ENCODE measurements around the gene C12orf43. TPM values are rescaled to one million over a fixed set of nuclear protein-coding genes. Genes with fewer than 3 reads are reported as not detected.

Gene C12orf43
- total RNA-seq, 1 experiment from 2014 or later = 22.1 TPM

DNA sequence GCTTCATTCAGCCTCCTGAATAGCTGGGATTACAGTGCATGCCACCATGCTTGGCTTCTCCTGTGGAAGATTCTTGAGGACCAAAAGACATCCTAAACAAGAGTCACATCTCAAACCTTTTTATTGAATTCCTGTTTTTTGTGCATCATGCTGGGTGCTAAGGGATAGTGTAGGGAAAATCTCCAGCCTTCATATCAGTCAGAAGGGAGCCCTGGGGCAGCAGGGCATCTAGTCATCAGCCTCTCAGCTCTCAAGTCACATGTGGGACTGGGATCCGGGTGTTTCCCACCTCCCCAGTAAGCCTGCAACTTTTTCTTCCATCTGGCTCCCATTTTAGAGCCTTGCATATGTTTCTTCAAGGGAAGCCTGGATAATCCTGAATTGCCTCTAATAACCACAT is 47.8 kb upstream of the C12orf43 start:
- H3K4me1 Mint-ChIP-seq (ENCODE audit: low read depth, unreplicated experiment) = no peaks in the 10 kb centered on the region
- H3K9me3 ChIP-seq = no peaks in the 10 kb centered on the region
- H3K9me3 Mint-ChIP-seq (ENCODE audit: unreplicated experiment) = no peaks in the 10 kb centered on the region
- ChIA-PET POLR2A (no interaction called here), CTCF (no interaction called here)
- no peaks in the 10 kb centered on the region for H3K36me3 ChIP-seq (ENCODE audit: control insufficient read depth, insufficient read depth, low read length)
- H3K27ac Mint-ChIP-seq (ENCODE audit: unreplicated experiment) = no peak overlapping the region
- TF ChIP-seq, protein P1, sequence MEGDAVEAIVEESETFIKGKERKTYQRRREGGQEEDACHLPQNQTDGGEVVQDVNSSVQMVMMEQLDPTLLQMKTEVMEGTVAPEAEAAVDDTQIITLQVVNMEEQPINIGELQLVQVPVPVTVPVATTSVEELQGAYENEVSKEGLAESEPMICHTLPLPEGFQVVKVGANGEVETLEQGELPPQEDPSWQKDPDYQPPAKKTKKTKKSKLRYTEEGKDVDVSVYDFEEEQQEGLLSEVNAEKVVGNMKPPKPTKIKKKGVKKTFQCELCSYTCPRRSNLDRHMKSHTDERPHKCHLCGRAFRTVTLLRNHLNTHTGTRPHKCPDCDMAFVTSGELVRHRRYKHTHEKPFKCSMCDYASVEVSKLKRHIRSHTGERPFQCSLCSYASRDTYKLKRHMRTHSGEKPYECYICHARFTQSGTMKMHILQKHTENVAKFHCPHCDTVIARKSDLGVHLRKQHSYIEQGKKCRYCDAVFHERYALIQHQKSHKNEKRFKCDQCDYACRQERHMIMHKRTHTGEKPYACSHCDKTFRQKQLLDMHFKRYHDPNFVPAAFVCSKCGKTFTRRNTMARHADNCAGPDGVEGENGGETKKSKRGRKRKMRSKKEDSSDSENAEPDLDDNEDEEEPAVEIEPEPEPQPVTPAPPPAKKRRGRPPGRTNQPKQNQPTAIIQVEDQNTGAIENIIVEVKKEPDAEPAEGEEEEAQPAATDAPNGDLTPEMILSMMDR (IDR thresholded peaks at IDR 0.05; ENCODE audit: insufficient read depth in 1 of 2, low read depth in 1 of 2, low read length in 1 of 2, severe bottlenecking in 1 of 2, unreplicated experiment in 1 of 2) = no peak
- H3K27me3 ChIP-seq (replicated peaks; ENCODE audit: control insufficient read depth, insufficient read depth, low read length) = no peaks in the 10 kb centered on the region
- no peak overlapping the region for H3K4me3 Mint-ChIP-seq (ENCODE audit: unreplicated experiment)
- intact Hi-C loops (cut with micrococcal nuclease; ENCODE audit: unreplicated experiment) = loop anchor here (5.0 kb wide), 1 partner anchor 168 kb away; no protein-coding TSS in a partner anchor
- no peaks in the 10 kb centered on the region for H3K27me3 Mint-ChIP-seq (ENCODE audit: insufficient read depth, unreplicated experiment)
- H3K4me3 ChIP-seq (ENCODE audit: low read depth, low read length) = no peak overlapping the region
- no TSS peak for BruUV-seq (replicated peaks)
- H3K36me3 Mint-ChIP-seq (ENCODE audit: insufficient read depth, unreplicated experiment) = no peaks in the 10 kb centered on the region
- no peak for DNase-seq
- H3K4me1 ChIP-seq = peaks cover 7% of the 10 kb centered on the region

DNA sequence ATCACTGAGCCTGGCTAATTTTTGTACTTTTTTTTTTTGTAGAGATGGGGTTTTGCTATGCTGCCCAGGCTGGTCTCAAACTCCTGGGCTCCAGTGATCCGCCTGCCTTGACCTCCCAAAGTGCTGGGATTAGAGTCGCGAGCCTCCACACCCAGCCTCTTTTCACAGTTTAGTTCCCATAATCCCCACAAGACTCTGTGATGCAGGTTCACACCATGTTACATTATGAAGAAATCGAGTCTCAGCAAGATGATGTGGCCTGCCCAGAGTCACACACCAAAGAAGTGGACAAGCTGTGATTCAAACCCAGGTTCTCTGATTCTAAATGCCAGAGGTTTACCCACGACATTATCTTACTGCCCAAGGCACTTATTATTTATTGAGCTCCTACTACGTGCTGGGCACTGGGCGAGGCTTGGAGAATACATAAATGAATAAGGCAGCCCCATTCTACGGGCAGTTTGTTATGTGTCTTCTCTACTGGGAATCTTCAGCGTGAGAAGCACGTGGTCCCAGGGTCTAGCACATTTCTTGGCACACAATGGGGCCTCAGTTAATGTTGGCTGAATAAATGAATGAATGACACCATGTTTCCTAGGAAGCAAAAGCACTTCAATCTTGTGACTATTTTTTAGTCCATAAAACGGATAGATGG is 46.2 kb upstream of the C12orf43 start:
- Histone ChIP-seq H3K4me3 (ENCODE audit: low read depth, low read length) (no peak overlapping the region), H3K36me3 (ENCODE audit: control insufficient read depth, insufficient read depth, low read length) (no peaks in the 10 kb centered on the region), H3K27me3 (replicated peaks; ENCODE audit: control insufficient read depth, insufficient read depth, low read length) (no peaks in the 10 kb centered on the region), H3K9me3 (no peaks in the 10 kb centered on the region), H3K4me1 (no peaks in the 10 kb centered on the region)
- Mint-ChIP-seq H3K9me3 (ENCODE audit: unreplicated experiment) (no peaks in the 10 kb centered on the region), H3K4me3 (ENCODE audit: unreplicated experiment) (no peak overlapping the region), H3K4me1 (ENCODE audit: low read depth, unreplicated experiment) (no peaks in the 10 kb centered on the region), H3K27me3 (ENCODE audit: insufficient read depth, unreplicated experiment) (no peaks in the 10 kb centered on the region), H3K27ac (ENCODE audit: unreplicated experiment) (no peak overlapping the region), H3K36me3 (ENCODE audit: insufficient read depth, unreplicated experiment) (no peaks in the 10 kb centered on the region)
- ChIA-PET CTCF (no interaction called here), POLR2A (no interaction called here)
- BruUV-seq (replicated peaks) = no TSS peak
- intact Hi-C loops (cut with micrococcal nuclease; ENCODE audit: unreplicated experiment) = loop anchor here (1.0 to 5.0 kb wide), 2 partner anchors 48 to 170 kb away; no protein-coding TSS in a partner anchor
- TF ChIP-seq, protein P1 (IDR thresholded peaks at IDR 0.05; ENCODE audit: insufficient read depth in 1 of 2, low read depth in 1 of 2, low read length in 1 of 2, severe bottlenecking in 1 of 2, unreplicated experiment in 1 of 2) = no peak
- DNase-seq = no peak

DNA sequence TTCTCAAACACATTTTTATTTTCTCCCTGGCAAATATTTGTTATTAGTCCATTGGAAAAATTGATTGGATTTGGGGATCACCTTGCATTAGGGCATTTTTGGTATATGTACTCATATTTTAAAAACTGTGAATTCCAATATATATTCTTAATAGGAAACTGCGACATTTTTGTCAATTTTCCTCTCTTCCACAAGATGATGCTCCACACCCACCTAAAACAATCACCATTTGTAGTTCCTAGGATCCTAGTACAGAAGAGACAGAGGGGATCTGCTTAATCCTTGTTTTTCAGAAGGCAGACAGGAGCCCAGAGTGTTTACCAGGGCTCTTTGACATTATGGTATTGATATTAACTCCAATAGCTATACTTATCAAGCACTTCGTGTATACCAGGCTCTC is 45.5 kb upstream of the C12orf43 start:
- no peak overlapping the region for H3K4me3 Mint-ChIP-seq (ENCODE audit: unreplicated experiment)
- TF ChIP-seq, protein P1 (IDR thresholded peaks at IDR 0.05; ENCODE audit: insufficient read depth in 1 of 2, low read depth in 1 of 2, low read length in 1 of 2, severe bottlenecking in 1 of 2, unreplicated experiment in 1 of 2) = peak in 1 of 2 experiments; percentile 61
- Histone ChIP-seq H3K27me3 (replicated peaks; ENCODE audit: control insufficient read depth, insufficient read depth, low read length) (no peaks in the 10 kb centered on the region), H3K4me1 (no peaks in the 10 kb centered on the region), H3K4me3 (ENCODE audit: low read depth, low read length) (no peak overlapping the region), H3K9me3 (no peaks in the 10 kb centered on the region), H3K36me3 (ENCODE audit: control insufficient read depth, insufficient read depth, low read length) (no peaks in the 10 kb centered on the region)
- no peaks in the 10 kb centered on the region for H3K27me3 Mint-ChIP-seq (ENCODE audit: insufficient read depth, unreplicated experiment)
- intact Hi-C loops (cut with micrococcal nuclease; ENCODE audit: unreplicated experiment) = loop anchor here (1.0 to 5.0 kb wide), 2 partner anchors 48 to 170 kb away; no protein-coding TSS in a partner anchor
- ChIA-PET POLR2A (no interaction called here), CTCF (interaction anchor here (0.9 to 1.3 kb wide), 2 partner anchors 30 to 52 kb away, joined by 3 read pairs; no protein-coding TSS in a partner anchor)
- BruUV-seq (replicated peaks) = no TSS peak
- no peak for DNase-seq
- H3K4me1 Mint-ChIP-seq (ENCODE audit: low read depth, unreplicated experiment) = no peaks in the 10 kb centered on the region
- no peaks in the 10 kb centered on the region for H3K36me3 Mint-ChIP-seq (ENCODE audit: insufficient read depth, unreplicated experiment)
- no peaks in the 10 kb centered on the region for H3K9me3 Mint-ChIP-seq (ENCODE audit: unreplicated experiment)
- H3K27ac Mint-ChIP-seq (ENCODE audit: unreplicated experiment) = no peak overlapping the region

All from Caco-2 (cell line).